Measurements from ENCODE around the gene PARK7. TPM values are rescaled to one million over a fixed set of nuclear protein-coding genes. Genes with fewer than 3 reads are reported as not detected.
"Not testable (repeated sequence)": the region's sequence is repeated elsewhere in the genome, so short reads cannot be mapped to it uniquely, and the experiment has no call there.

Gene PARK7
- 100 to 1,000 TPM; 311 to 350 (median 342) TPM for polyA plus RNA-seq (ENCODE audit: insufficient read length in 4 of 4)

- DNase-seq (ENCODE audit: low read depth in 4 of 4, low spot score in 3 of 4), result peak; percentile 97 to 99 (median 98)
These were observed at the start of gene PARK7 for GRCh38 chr1:7961216-7962013. Gene PARK7, plus strand, starts transcription at chr1:7961711. Its CDS starts 1,075 bp downstream, at chr1:7962786.

GRCh38 chr1:7912145-7912544, 49.4 kb upstream of the PARK7 start:
- no peak for DNase-seq (ENCODE audit: low read depth in 4 of 4, low spot score in 3 of 4)

- DNase-seq (ENCODE audit: low read depth in 4 of 4, low spot score in 3 of 4), result no peak
These were observed 48.6 kb upstream of the PARK7 start for GRCh38 chr1:7912743-7913557.

- no peak for DNase-seq (ENCODE audit: low read depth in 4 of 4, low spot score in 3 of 4)
These were observed 45.5 kb upstream of the PARK7 start for GRCh38 chr1:7915826-7916500.

GRCh38 chr1:7916501-7916830, 45.0 kb upstream of the PARK7 start:
- DNase-seq (ENCODE audit: low read depth in 4 of 4, low spot score in 3 of 4), result no peak

- not testable (repeated sequence) for DNase-seq (ENCODE audit: low read depth in 4 of 4, low spot score in 3 of 4)
These were observed 43.5 kb upstream of the PARK7 start for GRCh38 chr1:7917971-7918370.

GRCh38 chr1:7919880-7920279, 41.6 kb upstream of the PARK7 start:
- no peak for DNase-seq (ENCODE audit: low read depth in 4 of 4, low spot score in 3 of 4)

GRCh38 chr1:7921796-7922195, 39.7 kb upstream of the PARK7 start:
- no peak for DNase-seq (ENCODE audit: low read depth in 4 of 4, low spot score in 3 of 4)

- no peak for DNase-seq (ENCODE audit: low read depth in 4 of 4, low spot score in 3 of 4)
These were observed 39.2 kb upstream of the PARK7 start for GRCh38 chr1:7922301-7922700.

- not testable (repeated sequence) for DNase-seq (ENCODE audit: low read depth in 4 of 4, low spot score in 3 of 4)
These were observed 34.5 kb upstream of the PARK7 start for GRCh38 chr1:7927061-7927460.

- DNase-seq (ENCODE audit: low read depth in 4 of 4, low spot score in 3 of 4), result no peak
These were observed 33.3 kb upstream of the PARK7 start for GRCh38 chr1:7928247-7928646.

GRCh38 chr1:7929637-7930036, 31.9 kb upstream of the PARK7 start:
- DNase-seq (ENCODE audit: low read depth in 4 of 4, low spot score in 3 of 4), result no peak

- DNase-seq (ENCODE audit: low read depth in 4 of 4, low spot score in 3 of 4), result no peak
These were observed 30.7 kb upstream of the PARK7 start for GRCh38 chr1:7930645-7931445.

- DNase-seq (ENCODE audit: low read depth in 4 of 4, low spot score in 3 of 4), result no peak
These were observed 30.1 kb upstream of the PARK7 start for GRCh38 chr1:7931446-7931812.

GRCh38 chr1:7932524-7933138, 28.9 kb upstream of the PARK7 start:
- no peak for DNase-seq (ENCODE audit: low read depth in 4 of 4, low spot score in 3 of 4)

- no peak for DNase-seq (ENCODE audit: low read depth in 4 of 4, low spot score in 3 of 4)
These were observed 23.4 kb upstream of the PARK7 start for GRCh38 chr1:7938070-7938469.

GRCh38 chr1:7940034-7940433, 21.5 kb upstream of the PARK7 start:
- DNase-seq (ENCODE audit: low read depth in 4 of 4, low spot score in 3 of 4), result no peak

- DNase-seq (ENCODE audit: low read depth in 4 of 4, low spot score in 3 of 4), result no peak
These were observed 20.6 kb upstream of the PARK7 start, which contains the start of gene TNFRSF9 for GRCh38 chr1:7940745-7941436. Gene TNFRSF9, minus strand, starts transcription at chr1:7940839. Its CDS starts 845 bp downstream, at chr1:7939994.

GRCh38 chr1:7941437-7941793, 20.1 kb upstream of the PARK7 start:
- no peak for DNase-seq (ENCODE audit: low read depth in 4 of 4, low spot score in 3 of 4)

Measured in right renal pelvis (tissue), 4 donors.